ENCODE measurements around the gene ACSL3.
"Not testable (repeated sequence)": the region's sequence is repeated elsewhere in the genome, so short reads cannot be mapped to it uniquely, and the experiment has no call there.

ACSL3 gene

GRCh38 chr2:222912117-222912516, 51.3 kb downstream of the ACSL3 start:
- peaks cover 0 to 42% (median 1%) of the 10 kb centered on the region in 4 donors for H3K4me1 ChIP-seq
- DNase-seq = no peak
- H3K4me3 ChIP-seq = no peak overlapping the region
- intact Hi-C loops (cut with DNase I; ENCODE audit: low total_unique reads) = no loop called here
- H3K27me3 ChIP-seq = no peaks in the 10 kb centered on the region
- TF ChIP-seq, protein P1, sequence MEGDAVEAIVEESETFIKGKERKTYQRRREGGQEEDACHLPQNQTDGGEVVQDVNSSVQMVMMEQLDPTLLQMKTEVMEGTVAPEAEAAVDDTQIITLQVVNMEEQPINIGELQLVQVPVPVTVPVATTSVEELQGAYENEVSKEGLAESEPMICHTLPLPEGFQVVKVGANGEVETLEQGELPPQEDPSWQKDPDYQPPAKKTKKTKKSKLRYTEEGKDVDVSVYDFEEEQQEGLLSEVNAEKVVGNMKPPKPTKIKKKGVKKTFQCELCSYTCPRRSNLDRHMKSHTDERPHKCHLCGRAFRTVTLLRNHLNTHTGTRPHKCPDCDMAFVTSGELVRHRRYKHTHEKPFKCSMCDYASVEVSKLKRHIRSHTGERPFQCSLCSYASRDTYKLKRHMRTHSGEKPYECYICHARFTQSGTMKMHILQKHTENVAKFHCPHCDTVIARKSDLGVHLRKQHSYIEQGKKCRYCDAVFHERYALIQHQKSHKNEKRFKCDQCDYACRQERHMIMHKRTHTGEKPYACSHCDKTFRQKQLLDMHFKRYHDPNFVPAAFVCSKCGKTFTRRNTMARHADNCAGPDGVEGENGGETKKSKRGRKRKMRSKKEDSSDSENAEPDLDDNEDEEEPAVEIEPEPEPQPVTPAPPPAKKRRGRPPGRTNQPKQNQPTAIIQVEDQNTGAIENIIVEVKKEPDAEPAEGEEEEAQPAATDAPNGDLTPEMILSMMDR (IDR thresholded peaks at IDR 0.05) = no peak
- no peaks in the 10 kb centered on the region for H3K9me3 ChIP-seq
- no peak overlapping the region for H3K27ac ChIP-seq
- peaks cover 20 to 21% (median 20%) of the 10 kb centered on the region in 3 donors for H3K36me3 ChIP-seq

DNA sequence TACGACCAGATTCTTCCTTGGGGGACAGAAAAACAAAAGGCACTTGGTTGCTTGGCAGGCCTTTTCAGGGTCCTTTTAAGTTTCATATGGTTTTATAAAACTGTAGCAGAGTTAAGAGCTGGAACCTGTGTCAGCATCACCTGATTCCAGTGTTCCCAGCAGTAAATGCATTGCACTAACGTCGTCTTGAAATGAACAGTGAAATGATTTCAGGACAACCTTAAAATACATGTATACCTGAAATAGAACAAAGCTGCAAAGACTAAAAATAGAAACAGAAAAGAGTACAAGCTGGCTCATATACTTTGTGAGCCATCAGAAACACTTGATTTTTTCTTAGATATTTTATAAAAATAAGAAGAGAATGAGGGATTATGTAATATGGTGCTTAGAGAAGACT, 51.9 kb downstream of the ACSL3 start:
- H3K9me3 ChIP-seq = no peaks in the 10 kb centered on the region
- intact Hi-C loops (cut with DNase I; ENCODE audit: low total_unique reads) = no loop called here
- no peak overlapping the region for H3K27ac ChIP-seq

DNA sequence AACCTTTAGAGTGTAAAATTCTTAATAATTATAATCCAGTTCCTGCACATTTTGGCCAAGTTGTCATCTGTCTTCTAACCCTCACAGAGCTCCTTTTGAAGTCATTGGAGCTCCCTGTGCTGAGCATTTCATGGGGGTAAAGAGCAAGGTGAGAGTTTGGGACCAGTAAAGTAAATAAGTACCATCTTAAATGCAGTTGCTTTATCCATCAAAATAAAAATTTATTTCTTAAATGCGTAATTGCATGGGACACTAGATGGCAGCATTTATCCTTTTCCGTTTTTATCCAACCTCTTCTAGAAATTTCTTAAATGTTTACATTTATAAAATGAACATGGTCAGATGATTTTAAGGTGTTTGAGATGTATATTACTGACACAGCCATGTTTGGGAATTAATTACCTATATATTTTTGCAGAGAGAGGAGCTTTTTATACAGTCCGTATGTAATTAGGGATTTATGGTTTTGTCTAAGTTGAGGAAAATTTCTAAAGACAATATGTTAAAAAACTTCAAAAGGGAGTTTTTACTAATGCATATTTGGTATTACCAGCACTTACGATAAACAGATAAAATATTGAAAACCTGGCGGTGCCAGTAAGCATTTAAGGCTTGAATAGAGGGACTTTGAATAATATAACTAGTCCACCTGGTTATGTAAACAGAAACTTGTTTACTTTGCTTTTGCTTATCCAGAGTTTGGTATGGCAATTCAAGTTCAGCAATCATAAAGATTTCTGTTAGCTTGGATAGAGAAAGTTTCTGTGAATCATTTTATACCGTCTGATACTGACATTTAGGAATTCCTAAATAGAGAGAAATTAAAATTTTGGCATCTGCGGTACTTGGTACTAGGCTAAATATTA, 54.5 kb downstream of the ACSL3 start:
- intact Hi-C loops (cut with DNase I; ENCODE audit: low total_unique reads) = no loop called here
- no peaks in the 10 kb centered on the region for H3K9me3 ChIP-seq
- TF ChIP-seq, protein P1 (IDR thresholded peaks at IDR 0.05) = peak; percentile 33 to 51
- DNase-seq = no peak
- no peak overlapping the region for H3K4me3 ChIP-seq
- H3K27ac ChIP-seq = no peak overlapping the region
- H3K27me3 ChIP-seq = no peaks in the 10 kb centered on the region
- H3K4me1 ChIP-seq = peaks cover 0 to 43% (median 0%) of the 10 kb centered on the region in 4 donors
- peaks cover 12 to 23% (median 21%) of the 10 kb centered on the region in 3 donors for H3K36me3 ChIP-seq

More for the DNA sequence above, 51.9 kb downstream of the ACSL3 start:
- TF ChIP-seq, protein P1 (IDR thresholded peaks at IDR 0.05) = no peak
- Histone ChIP-seq H3K36me3 (peaks cover 20 to 21% (median 21%) of the 10 kb centered on the region in 3 donors), H3K4me1 (peaks cover 0 to 39% (median 1%) of the 10 kb centered on the region in 4 donors), H3K27me3 (no peaks in the 10 kb centered on the region), H3K4me3 (no peak overlapping the region)
- no peak for DNase-seq

DNA sequence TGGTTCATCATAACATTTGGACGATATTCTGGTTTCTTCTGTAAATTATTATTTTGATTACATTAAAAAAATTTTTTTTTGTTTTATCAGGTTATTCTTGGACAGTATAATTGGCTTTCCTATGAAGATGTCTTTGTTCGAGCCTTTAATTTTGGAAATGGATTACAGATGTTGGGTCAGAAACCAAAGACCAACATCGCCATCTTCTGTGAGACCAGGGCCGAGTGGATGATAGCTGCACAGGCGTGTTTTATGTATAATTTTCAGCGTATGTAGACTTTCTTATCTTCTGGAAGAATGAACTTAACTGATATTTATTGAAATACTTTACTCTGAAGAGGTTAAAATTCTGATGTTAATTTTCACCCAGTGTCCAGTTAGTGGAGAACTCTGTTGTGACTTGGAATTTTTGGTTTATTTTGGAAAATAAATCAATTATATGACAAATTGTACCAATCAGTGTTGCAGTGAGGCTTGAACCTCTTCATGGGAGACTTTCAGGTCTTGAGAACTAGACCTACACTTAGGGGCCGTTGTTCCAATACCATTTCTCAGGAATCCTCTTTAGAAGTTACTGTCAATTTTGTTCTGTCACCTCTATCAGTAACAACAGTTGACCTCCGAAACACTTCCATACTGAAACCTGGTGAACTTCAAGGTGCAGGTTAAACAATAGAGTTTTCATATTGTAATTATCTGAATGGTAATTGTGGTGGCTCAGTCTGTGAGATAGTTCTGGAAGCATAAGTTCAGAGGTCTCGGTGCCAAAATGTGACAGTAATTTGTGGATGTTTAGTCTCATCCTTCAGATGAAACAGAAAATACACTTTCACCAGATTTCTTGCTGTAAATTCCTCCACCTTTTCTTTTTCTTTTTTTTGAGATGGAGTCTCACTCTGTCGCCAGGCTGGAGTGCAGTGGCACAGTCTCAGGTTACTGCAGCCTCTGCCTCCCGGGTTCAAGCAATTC, 55.7 kb downstream of the ACSL3 start:
- H3K36me3 ChIP-seq = peaks cover 9 to 27% (median 26%) of the 10 kb centered on the region in 3 donors
- TF ChIP-seq, protein P1 (IDR thresholded peaks at IDR 0.05) = peak in 1 of 2 experiments; percentile 16
- DNase-seq = no peak
- no peaks in the 10 kb centered on the region for H3K9me3 ChIP-seq
- H3K27me3 ChIP-seq = no peaks in the 10 kb centered on the region
- intact Hi-C loops (cut with DNase I; ENCODE audit: low total_unique reads) = no loop called here
- peaks cover 0 to 43% (median 0%) of the 10 kb centered on the region in 4 donors for H3K4me1 ChIP-seq
- no peak overlapping the region for H3K27ac ChIP-seq
- H3K4me3 ChIP-seq = no peak overlapping the region

DNA sequence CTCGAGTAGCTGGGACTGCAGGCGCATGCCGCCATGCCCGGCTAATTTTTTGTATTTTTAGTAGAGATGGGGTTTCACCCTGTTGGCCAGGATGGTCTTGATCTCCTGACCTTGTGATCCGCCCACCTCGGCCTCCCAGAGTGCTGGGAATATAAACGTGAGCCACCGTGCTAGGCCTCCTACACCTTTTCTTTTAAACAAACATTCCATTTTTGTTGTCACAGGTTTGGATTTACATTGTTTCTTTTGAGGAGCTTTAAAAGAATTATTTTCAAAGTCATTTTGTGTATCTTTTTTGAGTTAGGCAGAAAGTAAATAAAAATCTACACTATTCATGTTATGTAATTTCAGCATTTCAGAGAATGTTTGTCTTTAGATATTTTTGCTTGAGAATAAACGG, 56.4 kb downstream of the ACSL3 start:
- Histone ChIP-seq H3K36me3 (peaks cover 10 to 32% (median 28%) of the 10 kb centered on the region in 3 donors), H3K4me1 (peaks cover 0 to 40% (median 0%) of the 10 kb centered on the region in 4 donors)
- H3K27me3 ChIP-seq; intact Hi-C loops (cut with DNase I; ENCODE audit: low total_unique reads); H3K4me3 ChIP-seq; DNase-seq; H3K9me3 ChIP-seq; H3K27ac ChIP-seq: not testable (repeated sequence)
